Measurements from ENCODE around the gene SCRT2.

DNA sequence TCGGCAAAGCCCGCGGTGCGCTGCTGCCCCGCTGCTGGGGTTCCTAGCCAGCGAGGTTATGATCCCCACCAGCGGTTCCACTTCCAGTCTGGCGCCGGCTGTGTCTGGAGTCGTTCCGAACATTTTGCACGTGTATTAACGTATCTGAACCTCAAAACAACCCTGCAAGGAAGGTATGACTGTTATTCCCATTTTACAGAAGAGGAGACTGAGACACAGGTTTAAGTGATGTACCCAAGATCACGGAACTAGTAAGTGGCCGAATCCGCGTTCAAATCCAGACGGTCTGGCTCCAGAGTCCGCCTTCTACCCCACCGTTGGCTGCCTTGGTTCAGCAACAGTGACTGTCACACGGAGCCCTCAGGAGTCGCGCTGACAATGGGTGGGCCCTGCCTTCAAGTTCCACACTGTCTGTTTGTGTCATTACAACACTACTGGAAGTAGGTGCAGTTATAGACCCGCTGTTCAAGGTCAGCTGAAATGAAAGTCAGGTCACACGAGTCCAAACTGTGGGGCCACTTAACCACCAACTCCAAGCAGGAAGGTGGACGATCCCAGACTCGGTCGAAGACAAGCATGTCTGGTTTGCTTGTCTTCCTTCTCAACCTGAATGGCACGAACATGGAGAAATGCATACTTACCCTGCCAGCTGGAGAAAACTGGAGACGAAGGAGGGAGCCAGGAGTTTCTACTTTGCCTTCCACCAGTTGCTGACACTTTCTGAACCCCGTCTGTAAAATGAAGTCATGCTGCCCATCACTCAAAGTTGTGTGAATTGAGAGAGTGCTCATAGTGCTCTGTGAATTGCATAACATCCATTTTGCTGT, 21.8 kb downstream of the SCRT2 start:
- TF ChIP-seq, protein P1, sequence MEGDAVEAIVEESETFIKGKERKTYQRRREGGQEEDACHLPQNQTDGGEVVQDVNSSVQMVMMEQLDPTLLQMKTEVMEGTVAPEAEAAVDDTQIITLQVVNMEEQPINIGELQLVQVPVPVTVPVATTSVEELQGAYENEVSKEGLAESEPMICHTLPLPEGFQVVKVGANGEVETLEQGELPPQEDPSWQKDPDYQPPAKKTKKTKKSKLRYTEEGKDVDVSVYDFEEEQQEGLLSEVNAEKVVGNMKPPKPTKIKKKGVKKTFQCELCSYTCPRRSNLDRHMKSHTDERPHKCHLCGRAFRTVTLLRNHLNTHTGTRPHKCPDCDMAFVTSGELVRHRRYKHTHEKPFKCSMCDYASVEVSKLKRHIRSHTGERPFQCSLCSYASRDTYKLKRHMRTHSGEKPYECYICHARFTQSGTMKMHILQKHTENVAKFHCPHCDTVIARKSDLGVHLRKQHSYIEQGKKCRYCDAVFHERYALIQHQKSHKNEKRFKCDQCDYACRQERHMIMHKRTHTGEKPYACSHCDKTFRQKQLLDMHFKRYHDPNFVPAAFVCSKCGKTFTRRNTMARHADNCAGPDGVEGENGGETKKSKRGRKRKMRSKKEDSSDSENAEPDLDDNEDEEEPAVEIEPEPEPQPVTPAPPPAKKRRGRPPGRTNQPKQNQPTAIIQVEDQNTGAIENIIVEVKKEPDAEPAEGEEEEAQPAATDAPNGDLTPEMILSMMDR (IDR thresholded peaks at IDR 0.05; ENCODE audit: low read depth, low read length) = no peak
- no peak for TF ChIP-seq EZH2phosphoT487 (IDR thresholded peaks at IDR 0.05; ENCODE audit: low read depth)

Data from OCI-LY3 (cell line).